Activated CD8-positive, alpha-beta T cell treated with anti-CD3 and anti-CD28 coated beads, Interleukin-2, amount 10 ng/mL, durations not matched to agents 7 days and 5 days (primary cell): Measurements from ENCODE around the gene GNG12. TPM values are rescaled to one million over a fixed set of nuclear protein-coding genes. Genes with fewer than 3 reads are reported as not detected.

Experiments used
- ATAC-seq: fragments of 150-1000 bp; cut with Tn5 transposase; one replicate; pipeline ENCODE4 v1.10.0; 2021; ENCODE audit warnings: moderate library complexity
- CTCF ChIA-PET: fragments of 350-600 bp; sonication (Branson Sonifier 250); formaldehyde crosslinking; loops from one replicate; lab custom pipeline; 2021; ENCODE audit warnings: antibody characterized with exemption; lab: Charles Lee
- POLR2A ChIA-PET: fragments of 350-600 bp; sonication (Branson Sonifier 250); formaldehyde crosslinking; loops from one replicate; lab custom pipeline; 2021; ENCODE audit warnings: antibody characterized with exemption; lab: Charles Lee
- DNase-seq: peaks from one replicate; pipeline ENCODE4 v3.0.0-alpha.2; 2020
- H3K27ac Mint-ChIP-seq: one replicate; pipeline ENCODE4 v1.8.0; 2021; ENCODE audit warnings: mild to moderate bottlenecking, mixed read lengths
- H3K27me3 Mint-ChIP-seq: one replicate; pipeline ENCODE4 v1.8.0; 2021; ENCODE audit warnings: low read depth, mixed read lengths
- H3K36me3 Mint-ChIP-seq: one replicate; pipeline ENCODE4 v1.8.0; 2021; ENCODE audit warnings: low read depth, mixed read lengths
- H3K4me1 Mint-ChIP-seq: one replicate; pipeline ENCODE4 v1.8.0; 2021; ENCODE audit warnings: low read depth, mixed read lengths
- H3K4me3 Mint-ChIP-seq: one replicate; pipeline ENCODE4 v1.8.0; 2021; ENCODE audit warnings: mild to moderate bottlenecking, mixed read lengths
- H3K9me3 Mint-ChIP-seq: one replicate; pipeline ENCODE4 v1.8.0; 2022; ENCODE audit warnings: mixed read lengths; ENCODE audit not compliant: insufficient read depth
- total RNA-seq, 2 experiments: library from RNA; stranded (reverse); gene quantifications; one replicate each; pipeline ENCODE4 v1.2.3, GENCODE V29; 2021

GNG12 gene
- total RNA-seq, 2 experiments from 2014 or later: not detected

- H3K4me3 Mint-ChIP-seq: no peak overlapping the region
- H3K9me3 Mint-ChIP-seq: no peaks in the 10 kb centered on the region
- H3K27me3 Mint-ChIP-seq: no peaks in the 10 kb centered on the region
- ATAC-seq (no peak), DNase-seq (no peak)
- ChIA-PET POLR2A (no interaction called here), CTCF (interaction anchor here (1.0 to 3.2 kb wide), 2 partner anchors 19 to 70 kb away, joined by 3 to 11 read pairs; no protein-coding TSS in a partner anchor)
- no peak overlapping the region for H3K27ac Mint-ChIP-seq
- H3K36me3 Mint-ChIP-seq: peaks cover 41% of the 10 kb centered on the region
- H3K4me1 Mint-ChIP-seq: peaks cover 23% of the 10 kb centered on the region
Observed at GRCh38 chr1:67690018-67690363, 143.3 kb downstream of the GNG12 start.

GRCh38 chr1:67689267-67690017 is 143.8 kb downstream of the GNG12 start:
- Mint-ChIP-seq H3K4me1 (peaks cover 28% of the 10 kb centered on the region), H3K4me3 (no peak overlapping the region), H3K9me3 (no peaks in the 10 kb centered on the region), H3K36me3 (peaks cover 42% of the 10 kb centered on the region), H3K27ac (no peak overlapping the region), H3K27me3 (no peaks in the 10 kb centered on the region)
- ChIA-PET POLR2A (interaction anchor here (1.1 kb wide), 1 partner anchor 12 kb away, joined by 3 read pairs; no protein-coding TSS in a partner anchor), CTCF (interaction anchor here (1.2 to 3.2 kb wide), 2 partner anchors 71 to 128 kb away, joined by 4 to 11 read pairs; no protein-coding TSS in a partner anchor)
- ATAC-seq: no peak
- DNase-seq: peak; percentile 18

- Mint-ChIP-seq H3K27me3 (no peaks in the 10 kb centered on the region), H3K27ac (peak overlapping the region; percentile 50), H3K36me3 (peaks cover 42% of the 10 kb centered on the region), H3K4me3 (peak overlapping the region; percentile 7), H3K4me1 (peaks cover 33% of the 10 kb centered on the region), H3K9me3 (no peaks in the 10 kb centered on the region)
- ATAC-seq (no peak), DNase-seq (peak; percentile 19)
- CTCF ChIA-PET: interaction anchor here (1.2 kb wide), 1 partner anchor 127 kb away, joined by 4 read pairs; no protein-coding TSS in a partner anchor
- POLR2A ChIA-PET: interaction anchor here (1.1 kb wide), 1 partner anchor 13 kb away, joined by 3 read pairs; no protein-coding TSS in a partner anchor
Observed at GRCh38 chr1:67688526-67689219, 144.6 kb downstream of the GNG12 start.

DNA sequence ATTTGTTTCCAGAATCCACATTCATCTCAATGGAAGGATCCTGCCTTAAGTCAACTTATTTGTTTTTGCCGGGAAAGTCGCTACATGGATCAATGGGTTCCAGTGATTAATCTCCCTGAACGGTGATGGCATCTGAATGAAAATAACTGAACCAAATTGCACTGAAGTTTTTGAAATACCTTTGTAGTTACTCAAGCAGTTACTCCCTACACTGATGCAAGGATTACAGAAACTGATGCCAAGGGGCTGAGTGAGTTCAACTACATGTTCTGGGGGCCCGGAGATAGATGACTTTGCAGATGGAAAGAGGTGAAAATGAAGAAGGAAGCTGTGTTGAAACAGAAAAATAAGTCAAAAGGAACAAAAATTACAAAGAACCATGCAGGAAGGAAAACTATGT is 145.6 kb downstream of the GNG12 start:
- H3K36me3 Mint-ChIP-seq: peaks cover 39% of the 10 kb centered on the region
- ATAC-seq: no peak
- no peak overlapping the region for H3K27ac Mint-ChIP-seq
- peak overlapping the region; percentile 35 for H3K4me3 Mint-ChIP-seq
- POLR2A ChIA-PET: interaction anchor here (0.6 to 4.0 kb wide), 2 partner anchors 11 to 13 kb away, joined by 3 to 54 read pairs; no protein-coding TSS in a partner anchor
- DNase-seq: peak; percentile 14
- H3K9me3 Mint-ChIP-seq: no peaks in the 10 kb centered on the region
- peaks cover 38% of the 10 kb centered on the region for H3K4me1 Mint-ChIP-seq
- CTCF ChIA-PET: interaction anchor here (7.1 kb wide), 1 partner anchor 73 kb away, joined by 47 read pairs; no protein-coding TSS in a partner anchor
- no peaks in the 10 kb centered on the region for H3K27me3 Mint-ChIP-seq

GRCh38 chr1:67687198-67687545 is 146.1 kb downstream of the GNG12 start:
- Mint-ChIP-seq H3K4me1 (peaks cover 38% of the 10 kb centered on the region), H3K36me3 (peaks cover 39% of the 10 kb centered on the region), H3K27ac (peak overlapping the region; percentile 90), H3K9me3 (no peaks in the 10 kb centered on the region), H3K4me3 (peak overlapping the region; percentile 95), H3K27me3 (peaks cover 1% of the 10 kb centered on the region)
- ATAC-seq (no peak), DNase-seq (peak; percentile 18)
- ChIA-PET CTCF (interaction anchor here (0.9 to 7.1 kb wide), 4 partner anchors 52 to 126 kb away, joined by 3 to 47 read pairs (median 6); no protein-coding TSS in a partner anchor), POLR2A (interaction anchor here (1.1 to 4.0 kb wide), 3 partner anchors 12 to 762 kb away, joined by 7 to 54 read pairs (median 23); partner anchors contain the start of genes DNAI4 and MIER1)

DNA sequence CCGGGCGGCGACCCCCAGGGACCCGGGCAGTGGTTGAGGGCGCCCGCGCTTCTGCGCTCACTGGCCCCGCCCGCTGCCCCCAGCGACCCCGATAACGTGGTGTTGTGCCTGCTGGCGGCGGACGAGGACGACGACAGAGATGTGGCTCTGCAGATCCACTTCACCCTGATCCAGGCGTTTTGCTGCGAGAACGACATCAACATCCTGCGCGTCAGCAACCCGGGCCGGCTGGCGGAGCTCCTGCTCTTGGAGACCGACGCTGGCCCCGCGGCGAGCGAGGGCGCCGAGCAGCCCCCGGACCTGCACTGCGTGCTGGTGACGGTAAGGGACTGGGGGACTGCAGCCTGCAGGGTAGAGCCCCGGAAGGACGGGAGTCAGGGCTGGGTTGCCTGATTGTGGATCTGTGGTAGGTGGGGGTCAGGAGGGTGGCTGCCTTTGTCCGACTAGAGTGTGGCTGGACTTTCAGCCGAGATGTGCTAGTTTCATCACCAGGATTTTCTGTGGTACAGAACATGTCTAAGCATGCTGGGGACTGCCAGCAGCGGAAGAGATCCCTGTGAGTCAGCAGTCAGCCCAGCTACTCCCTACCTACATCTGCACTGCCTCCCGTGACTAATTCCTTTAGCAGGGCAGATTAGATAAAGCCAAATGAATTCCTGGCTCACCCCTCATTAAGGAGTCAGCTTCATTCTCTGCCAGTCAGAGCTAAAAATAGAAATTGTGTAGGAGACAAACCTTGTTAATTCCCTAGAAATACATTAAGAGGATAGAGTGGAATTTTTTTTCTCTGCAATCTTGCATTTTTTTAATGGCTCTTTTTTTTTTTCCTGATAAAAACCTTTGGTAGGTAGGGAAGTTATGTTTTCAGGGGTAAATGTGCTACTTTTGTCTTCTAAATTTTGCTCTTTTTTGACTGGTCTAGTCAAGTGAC is 146.7 kb downstream of the GNG12 start:
- CTCF ChIA-PET: interaction anchor here (0.7 to 7.1 kb wide), 8 partner anchors 10 to 125 kb away, joined by 3 to 47 read pairs (median 3); no protein-coding TSS in a partner anchor
- Mint-ChIP-seq H3K36me3 (peaks cover 35% of the 10 kb centered on the region), H3K4me1 (peaks cover 38% of the 10 kb centered on the region), H3K27me3 (peaks cover 1% of the 10 kb centered on the region), H3K9me3 (no peaks in the 10 kb centered on the region), H3K4me3 (peak overlapping the region; percentile 95), H3K27ac (peak overlapping the region; percentile 90)
- peak; percentile 77 for DNase-seq
- peak; percentile 22 for ATAC-seq
- POLR2A ChIA-PET: interaction anchor here (1.0 to 4.0 kb wide), 11 partner anchors 8 to 761 kb away, joined by 3 to 54 read pairs (median 5); partner anchors contain the start of genes DNAI4 and MIER1

DNA sequence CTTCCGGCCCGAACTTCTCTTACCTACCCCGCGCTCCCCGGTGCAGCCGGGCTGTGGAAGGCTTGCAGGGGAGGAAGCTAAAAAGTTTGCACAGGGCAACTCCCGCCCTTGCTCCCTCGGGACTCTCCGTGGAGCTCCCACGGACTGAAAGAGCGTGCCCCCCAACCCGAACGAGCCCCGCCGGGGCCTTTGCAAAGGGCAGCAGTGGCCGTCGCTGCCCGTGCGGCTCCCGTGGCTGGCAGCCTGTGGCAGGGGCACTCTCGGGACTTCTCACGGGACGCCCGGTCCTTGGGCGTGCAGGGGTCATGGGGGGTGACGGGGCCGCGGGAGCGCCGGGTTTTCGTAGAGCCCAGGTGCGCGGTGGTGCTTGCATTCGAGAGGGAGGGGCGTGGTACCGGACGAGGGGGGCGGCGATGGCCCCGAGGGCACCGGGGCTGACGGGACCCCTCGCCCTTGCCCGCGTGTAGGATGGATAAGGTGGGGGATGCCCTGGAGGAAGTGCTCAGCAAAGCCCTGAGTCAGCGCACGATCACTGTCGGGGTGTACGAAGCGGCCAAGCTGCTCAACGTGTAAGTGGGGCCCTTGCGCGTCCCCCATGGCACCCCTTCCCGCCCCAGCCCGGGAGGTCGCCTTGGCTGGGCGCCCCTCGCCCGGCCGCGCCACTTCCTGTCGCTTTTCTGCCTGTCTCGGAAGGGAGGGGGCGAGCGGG is 147.6 kb downstream of the GNG12 start:
- CTCF ChIA-PET: interaction anchor here (0.8 to 7.1 kb wide), 5 partner anchors 9 to 124 kb away, joined by 3 to 47 read pairs (median 7); no protein-coding TSS in a partner anchor
- H3K27me3 Mint-ChIP-seq: peaks cover 1% of the 10 kb centered on the region
- peaks cover 38% of the 10 kb centered on the region for H3K4me1 Mint-ChIP-seq
- H3K27ac Mint-ChIP-seq: peak overlapping the region; percentile 90
- ATAC-seq (peak; percentile 23), DNase-seq (peak; percentile 67)
- POLR2A ChIA-PET: interaction anchor here (1.0 to 4.0 kb wide), 16 partner anchors 9 to 761 kb away, joined by 3 to 54 read pairs (median 5); partner anchors contain the start of genes DNAI4, MIER1 and SERBP1
- peaks cover 35% of the 10 kb centered on the region for H3K36me3 Mint-ChIP-seq
- no peaks in the 10 kb centered on the region for H3K9me3 Mint-ChIP-seq
- peak overlapping the region; percentile 95 for H3K4me3 Mint-ChIP-seq

GRCh38 chr1:67685067-67685557 is 148.2 kb downstream of the GNG12 start, which contains the start of gene GADD45A:
TSS of gene GADD45A (plus strand) at chr1:67685201. CDS start at chr1:67685495, 294 bp downstream.
- ChIA-PET CTCF (interaction anchor here (0.9 to 7.1 kb wide), 8 partner anchors 11 to 472 kb away, joined by 3 to 47 read pairs (median 6); no protein-coding TSS in a partner anchor), POLR2A (interaction anchor here (0.7 to 4.0 kb wide), 15 partner anchors 10 to 761 kb away, joined by 3 to 54 read pairs (median 5); partner anchors contain the start of genes DNAI4, MIER1 and SERBP1)
- DNase-seq (peak; percentile 98), ATAC-seq (peak; percentile 95)
- Mint-ChIP-seq H3K4me1 (peaks cover 38% of the 10 kb centered on the region), H3K9me3 (no peaks in the 10 kb centered on the region), H3K27me3 (peaks cover 4% of the 10 kb centered on the region), H3K4me3 (peak within 1 kb of the TSS; percentile 95), H3K27ac (peak within 1 kb of the TSS; percentile 90), H3K36me3 (peaks cover 32% of the 10 kb centered on the region)

GRCh38 chr1:67684526-67685066 is 148.7 kb downstream of the GNG12 start:
- peaks cover 38% of the 10 kb centered on the region for H3K4me1 Mint-ChIP-seq
- DNase-seq (no peak), ATAC-seq (no peak)
- peak overlapping the region; percentile 95 for H3K4me3 Mint-ChIP-seq
- H3K27me3 Mint-ChIP-seq: peaks cover 4% of the 10 kb centered on the region
- CTCF ChIA-PET: interaction anchor here (0.7 to 7.1 kb wide), 9 partner anchors 10 to 472 kb away, joined by 3 to 47 read pairs (median 5); no protein-coding TSS in a partner anchor
- POLR2A ChIA-PET: interaction anchor here (0.7 to 4.0 kb wide), 10 partner anchors 10 to 760 kb away, joined by 3 to 54 read pairs (median 4); partner anchors contain the start of genes DNAI4, MIER1 and SERBP1
- no peaks in the 10 kb centered on the region for H3K9me3 Mint-ChIP-seq
- H3K27ac Mint-ChIP-seq: peak overlapping the region; percentile 90
- H3K36me3 Mint-ChIP-seq: peaks cover 30% of the 10 kb centered on the region
